GM12878 (cell line): ENCODE data around the gene NXN.

Experiments used
- CTCF ChIP-seq, 3 experiments: IDR thresholded peaks in 2 of 3; conservative IDR thresholded peaks in 1 of 3; 2 replicates each; pipeline ENCODE4 v1.5.1; 2011; ENCODE audit warnings: low read depth in 3 of 3, low read length in 3 of 3, mild to moderate bottlenecking in 3 of 3, control low read depth in 2 of 3, moderate library complexity in 2 of 3, inconsistent platforms in 1 of 3, mixed read lengths in 1 of 3; ENCODE audit not compliant: control insufficient read depth in 2 of 3, insufficient read depth in 1 of 3; ENCODE audit errors: extremely low read depth in 1 of 3
- EZH2 ChIP-seq: IDR thresholded peaks from 2 replicates; pipeline ENCODE4 v1.6.1; 2012; ENCODE audit warnings: low read depth, mild to moderate bottlenecking, control low read depth, inconsistent platforms, low read length, borderline replicate concordance; ENCODE audit not compliant: control insufficient read depth
- SIN3A ChIP-seq: IDR thresholded peaks from 2 replicates; pipeline ENCODE4 v1.6.1; 2012; ENCODE audit warnings: low read depth, low read length, improper control_type of control experiment

GRCh38 chr17:826778-827177, 152.8 kb downstream of the NXN start:
- no peak for TF ChIP-seq SIN3A
- TF ChIP-seq EZH2, result no peak
- TF ChIP-seq CTCF (IDR thresholded peaks at IDR 0.05 in 2 of 3, conservative IDR thresholded peaks at IDR 0.05 in 1 of 3; ENCODE audit: control insufficient read depth in 2 of 3, extremely low read depth in 1 of 3, insufficient read depth in 1 of 3, low read depth in 3 of 3, low read length in 3 of 3), result no peak
